Lower leg skin (tissue), 4 donors: ENCODE measurements around the gene AIM2. TPM values are rescaled to one million over a fixed set of nuclear protein-coding genes. Genes with fewer than 3 reads are reported as not detected.
"Not testable (repeated sequence)": the region's sequence is repeated elsewhere in the genome, so short reads cannot be mapped to it uniquely, and the experiment has no call there.

ENCODE experiments used
- DNase-seq, 2 donors: peaks; one replicate each; pipeline ENCODE4 v3.0.0-alpha.2; 2019; ENCODE audit warnings: low spot score in 2 of 2
- H3K4me3 ChIP-seq: fragments of 200-600 bp; sonication (generic); 2 replicates; pipeline ENCODE4 v1.5.1; 2017; ENCODE audit warnings: mild to moderate bottlenecking, low read depth; ENCODE audit not compliant: poor library complexity, severe bottlenecking
- POLR2A ChIP-seq, 2 donors: fragments of 450-650 bp; IDR thresholded peaks; one replicate each; pipeline ENCODE4 v1.6.1; 2016 to 2017; ENCODE audit warnings: antibody characterized with exemption in 2 of 2, mild to moderate bottlenecking in 1 of 2, moderate library complexity in 1 of 2
- WGBS, 2 donors: methylation state at CpG; one replicate each; pipeline ENCODE4 v1.1.5; 2018; 5-methylcytosine and 5-hydroxymethylcytosine counted together
- intact Hi-C: fragments of 100-400 bp; cut with DNase I; formaldehyde crosslinking; loops from one replicate; pipeline ENCODE4 v1.15.0; 2023; ENCODE audit warnings: low total_unique reads
- total RNA-seq, 4 donors: library from RNA; depleted of rRNA; stranded (reverse); fragments of >200 nt; gene quantifications; one replicate each; pipeline ENCODE4 v1.1.0, GENCODE V29; 2016
- TF ChIP-seq, protein P1 (sequence below), 3 donors: fragments of 450-650 bp; IDR thresholded peaks; one replicate each; pipeline ENCODE4 v1.5.1; 2016; ENCODE audit warnings: antibody characterized with exemption in 3 of 3, mild to moderate bottlenecking in 3 of 3, moderate library complexity in 2 of 3

Gene AIM2
- total RNA-seq, 4 donors from 2014 or later, result 0.16 to 3.5 TPM; not detected in 2

DNA sequence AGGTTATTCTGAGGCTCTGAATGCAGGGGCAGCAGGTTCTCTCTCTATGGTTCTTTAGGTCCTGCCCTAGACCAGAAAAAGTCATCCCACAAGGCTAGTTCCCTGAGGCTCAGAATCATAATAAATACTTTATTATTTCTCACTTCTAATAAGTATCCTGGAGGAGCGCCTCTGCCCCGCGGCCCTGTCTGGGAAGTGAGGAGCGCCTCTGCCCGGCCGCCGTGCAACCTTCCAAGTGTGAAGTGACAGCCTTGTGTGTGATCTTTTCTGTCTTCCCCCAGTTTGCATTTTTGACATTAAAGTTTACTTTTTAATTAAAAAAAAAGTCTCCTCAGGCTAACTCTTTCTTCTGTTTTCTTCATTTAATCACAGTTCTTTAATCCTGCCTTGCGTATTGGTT is 11.5 kb downstream of the AIM2 start:
- WGBS, 2 donors, result 92 to 95% methylated on average over 8 of the region's 8 CpGs
- intact Hi-C loops, result no loop called here
- DNase-seq, result no peak
- H3K4me3 ChIP-seq, result no peak overlapping the region
- TF ChIP-seq, protein P1, sequence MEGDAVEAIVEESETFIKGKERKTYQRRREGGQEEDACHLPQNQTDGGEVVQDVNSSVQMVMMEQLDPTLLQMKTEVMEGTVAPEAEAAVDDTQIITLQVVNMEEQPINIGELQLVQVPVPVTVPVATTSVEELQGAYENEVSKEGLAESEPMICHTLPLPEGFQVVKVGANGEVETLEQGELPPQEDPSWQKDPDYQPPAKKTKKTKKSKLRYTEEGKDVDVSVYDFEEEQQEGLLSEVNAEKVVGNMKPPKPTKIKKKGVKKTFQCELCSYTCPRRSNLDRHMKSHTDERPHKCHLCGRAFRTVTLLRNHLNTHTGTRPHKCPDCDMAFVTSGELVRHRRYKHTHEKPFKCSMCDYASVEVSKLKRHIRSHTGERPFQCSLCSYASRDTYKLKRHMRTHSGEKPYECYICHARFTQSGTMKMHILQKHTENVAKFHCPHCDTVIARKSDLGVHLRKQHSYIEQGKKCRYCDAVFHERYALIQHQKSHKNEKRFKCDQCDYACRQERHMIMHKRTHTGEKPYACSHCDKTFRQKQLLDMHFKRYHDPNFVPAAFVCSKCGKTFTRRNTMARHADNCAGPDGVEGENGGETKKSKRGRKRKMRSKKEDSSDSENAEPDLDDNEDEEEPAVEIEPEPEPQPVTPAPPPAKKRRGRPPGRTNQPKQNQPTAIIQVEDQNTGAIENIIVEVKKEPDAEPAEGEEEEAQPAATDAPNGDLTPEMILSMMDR (IDR thresholded peaks at IDR 0.05), result no peak
- TF ChIP-seq POLR2A (IDR thresholded peaks at IDR 0.05), result no peak

DNA sequence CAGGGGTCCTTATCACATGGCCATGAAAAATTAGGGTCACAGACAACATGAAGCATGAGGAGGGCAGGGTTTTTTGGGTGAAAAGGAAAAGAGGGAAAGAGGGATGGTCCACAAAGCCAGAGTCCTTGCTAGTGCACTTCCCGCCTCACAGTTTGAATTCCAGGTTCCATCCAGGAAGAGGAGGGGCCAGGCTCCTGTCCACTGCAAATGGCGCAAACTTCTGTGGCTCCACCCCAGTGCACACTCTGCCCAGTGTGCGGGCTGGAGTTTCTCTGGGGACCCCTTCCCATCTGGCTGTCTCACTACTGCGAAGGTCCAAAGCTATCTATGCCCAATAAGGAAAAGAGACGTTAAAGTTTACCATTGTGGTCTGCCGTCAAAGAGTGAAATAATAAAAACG is 17.8 kb downstream of the AIM2 start:
- no peak overlapping the region for H3K4me3 ChIP-seq
- WGBS, 2 donors, result 89 to 92% methylated on average over 7 of the region's 7 CpGs
- intact Hi-C loops, result no loop called here
- DNase-seq, result no peak
- no peak for TF ChIP-seq POLR2A (IDR thresholded peaks at IDR 0.05)
- TF ChIP-seq, protein P1 (IDR thresholded peaks at IDR 0.05), result no peak

DNA sequence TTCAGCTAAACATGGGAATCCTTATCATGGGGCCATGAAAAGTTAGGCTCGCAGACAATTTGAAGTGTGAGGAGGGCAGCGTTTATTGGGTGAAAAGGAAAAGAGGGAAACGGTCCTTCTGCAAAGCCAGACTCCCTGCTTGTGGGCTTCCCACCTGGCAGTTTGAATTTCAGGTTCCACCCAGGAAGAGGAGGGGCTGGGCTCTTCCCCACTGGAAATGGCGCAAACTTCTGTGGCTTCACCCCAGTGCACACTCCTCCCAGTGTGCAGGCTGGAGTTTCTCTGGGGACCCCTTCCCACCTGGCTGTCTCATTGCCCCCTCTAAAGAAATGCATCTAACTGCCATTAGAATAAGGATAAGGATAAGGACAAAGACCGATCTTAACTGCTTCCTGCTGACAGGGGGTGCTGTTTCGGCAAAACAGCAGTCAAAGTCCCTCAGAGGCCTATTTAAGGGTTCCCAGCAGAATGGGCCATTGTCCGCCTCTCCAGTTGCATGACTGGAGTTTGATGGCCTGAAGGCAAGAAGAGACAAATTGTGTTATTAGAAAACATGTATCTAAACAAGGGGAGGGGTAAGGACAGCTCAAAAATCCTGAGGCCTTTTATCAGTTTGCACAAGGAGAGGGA is 20.4 kb downstream of the AIM2 start:
- no peak overlapping the region for H3K4me3 ChIP-seq
- TF ChIP-seq POLR2A (IDR thresholded peaks at IDR 0.05), result no peak
- TF ChIP-seq, protein P1 (IDR thresholded peaks at IDR 0.05), result no peak
- DNase-seq, result no peak
- WGBS, 2 donors, result 70 to 71% methylated on average over 7 of the region's 7 CpGs
- intact Hi-C loops, result no loop called here

DNA sequence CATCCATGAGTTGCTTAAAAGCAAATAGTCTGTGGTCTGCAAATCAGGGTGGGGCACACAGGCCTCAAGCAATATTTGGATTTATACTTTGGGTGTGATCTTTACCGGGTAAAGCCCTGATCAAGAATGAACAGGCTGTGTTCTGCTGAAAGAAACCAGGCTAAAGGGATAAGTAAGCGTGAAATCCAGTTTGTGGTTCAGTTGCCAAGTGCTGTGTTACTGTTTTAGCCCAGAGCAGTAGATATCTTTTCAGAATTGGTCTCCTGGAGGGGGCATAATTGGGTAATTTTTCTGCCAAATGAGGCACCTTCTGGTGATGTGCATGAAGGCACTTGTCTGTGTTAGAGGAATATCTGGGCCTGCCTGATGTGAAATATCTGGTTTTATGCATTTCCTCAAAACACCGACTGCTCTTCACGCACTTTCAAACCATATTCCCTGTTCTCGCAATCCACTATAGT is 21.4 kb downstream of the AIM2 start:
- intact Hi-C loops, result no loop called here
- no peak for TF ChIP-seq POLR2A (IDR thresholded peaks at IDR 0.05)
- TF ChIP-seq, protein P1 (IDR thresholded peaks at IDR 0.05), result no peak
- no peak for DNase-seq
- H3K4me3 ChIP-seq, result no peak overlapping the region
- WGBS, 2 donors, result 39 to 51% methylated on average over 5 of the region's 5 CpGs

DNA sequence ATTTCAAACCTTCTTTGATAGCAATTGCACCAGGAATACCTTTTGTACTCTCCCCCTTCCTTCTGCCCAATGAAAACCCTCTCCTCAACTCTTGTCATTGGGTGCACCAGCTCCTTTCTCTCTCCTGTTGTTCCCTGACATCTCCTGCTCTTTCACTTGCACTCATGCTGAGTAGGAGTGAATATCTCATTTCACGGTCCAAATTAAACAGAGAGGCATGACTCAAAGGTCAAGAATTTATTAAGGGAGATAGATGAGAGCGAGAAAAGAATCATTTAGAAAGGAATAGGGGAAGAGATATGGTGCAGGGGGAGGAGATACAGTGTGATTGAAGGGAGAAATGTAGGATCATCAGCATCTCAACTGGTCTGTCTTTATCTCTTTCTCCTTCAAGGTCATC is 22.1 kb downstream of the AIM2 start:
- TF ChIP-seq, protein P1 (IDR thresholded peaks at IDR 0.05), result no peak
- no peak for TF ChIP-seq POLR2A (IDR thresholded peaks at IDR 0.05)
- WGBS, 2 donors, result 38 to 47% methylated on average over 2 of the region's 2 CpGs
- no peak overlapping the region for H3K4me3 ChIP-seq
- DNase-seq, result no peak
- intact Hi-C loops, result no loop called here

DNA sequence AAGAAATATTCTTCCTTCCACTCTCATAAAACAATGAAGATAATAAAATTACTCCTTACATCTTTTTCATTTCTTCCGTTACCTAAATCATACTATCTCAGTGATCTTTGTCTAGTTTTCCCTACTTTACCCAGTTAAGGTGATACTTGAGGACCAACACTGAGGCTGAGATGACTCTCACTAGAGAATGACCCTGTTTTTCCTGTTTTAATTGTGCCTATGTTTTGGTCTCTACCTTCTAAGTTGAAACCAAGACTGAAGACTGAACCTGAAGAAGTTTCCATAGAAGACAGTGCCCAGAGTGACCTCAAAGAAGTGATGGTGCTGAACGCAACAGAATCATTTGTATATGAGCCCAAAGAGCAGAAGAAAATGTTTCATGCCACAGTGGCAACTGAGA is 25.1 kb downstream of the AIM2 start:
- intact Hi-C loops, result no loop called here
- DNase-seq, result no peak
- 100% methylated on average over 2 of the region's 2 CpGs for WGBS, 2 donors
- no peak for TF ChIP-seq POLR2A (IDR thresholded peaks at IDR 0.05)
- TF ChIP-seq, protein P1 (IDR thresholded peaks at IDR 0.05), result no peak
- H3K4me3 ChIP-seq, result no peak overlapping the region

DNA sequence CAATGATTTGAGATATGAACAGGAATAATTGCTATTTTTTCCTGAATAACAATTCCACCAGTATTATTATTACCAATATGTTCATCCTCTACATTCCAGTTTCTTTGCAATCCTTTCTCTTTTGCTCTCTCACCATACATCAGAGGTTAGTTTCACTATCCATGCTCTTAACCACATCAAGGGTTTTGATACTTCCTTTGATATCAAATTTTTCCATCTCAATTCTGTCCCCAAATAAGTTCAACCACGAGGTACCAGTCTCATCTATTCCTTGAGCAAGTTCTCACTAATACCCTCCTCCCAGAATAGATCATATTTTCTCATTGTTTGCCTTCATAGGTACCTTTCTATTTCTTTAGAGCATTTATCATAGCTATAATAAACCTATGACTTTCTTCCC is 30.1 kb downstream of the AIM2 start:
- not testable (repeated sequence) for DNase-seq, H3K4me3 ChIP-seq
- WGBS, 2 donors, result 56% methylated on average over 1 of the region's 1 CpG
- intact Hi-C loops, result loop anchor here (5.0 kb wide), 1 partner anchor 296 kb away; no protein-coding TSS in a partner anchor
